SK-N-SH (cell line): Measurements from ENCODE around the gene LMF1.

ENCODE experiments used
- FOXJ3 ChIP-seq: sonication (generic); formaldehyde crosslinking; IDR thresholded peaks from 2 replicates; pipeline ENCODE4 v1.5.1; 2020; ENCODE audit warnings: mild to moderate bottlenecking, missing genetic modification reagents
- JUND ChIP-seq: IDR thresholded peaks from 2 replicates; pipeline ENCODE4 v1.4.0; 2012
- NFIC ChIP-seq: IDR thresholded peaks from 2 replicates; pipeline ENCODE4 v1.4.0; 2012; ENCODE audit warnings: borderline replicate concordance
- RAD21 ChIP-seq: IDR thresholded peaks from 2 replicates; pipeline ENCODE4 v1.6.1; 2012; ENCODE audit warnings: mild to moderate bottlenecking, low read length
- SMC3 ChIP-seq: IDR thresholded peaks from 2 replicates; pipeline ENCODE4 v1.6.1; 2012; ENCODE audit warnings: low read depth, low read length, improper control_type of control experiment
- TEAD4 ChIP-seq: IDR thresholded peaks from 2 replicates; pipeline ENCODE4 v1.4.0; 2012; ENCODE audit warnings: mild to moderate bottlenecking, borderline replicate concordance; ENCODE audit not compliant: insufficient read depth
- TF ChIP-seq, protein P1 (sequence below): fragments of 200-600 bp; sonication (generic); IDR thresholded peaks from 2 replicates; pipeline ENCODE4 v1.6.1; 2017; ENCODE audit warnings: antibody characterized with exemption, mild to moderate bottlenecking, moderate library complexity
- TF ChIP-seq, protein P2 (sequence below): IDR thresholded peaks from 2 replicates; pipeline ENCODE4 v1.4.0; 2012; ENCODE audit warnings: low read depth
- TF ChIP-seq, protein P3 (sequence below): IDR thresholded peaks from 2 replicates; pipeline ENCODE4 v1.4.0; 2012; ENCODE audit warnings: low read depth, borderline replicate concordance

DNA sequence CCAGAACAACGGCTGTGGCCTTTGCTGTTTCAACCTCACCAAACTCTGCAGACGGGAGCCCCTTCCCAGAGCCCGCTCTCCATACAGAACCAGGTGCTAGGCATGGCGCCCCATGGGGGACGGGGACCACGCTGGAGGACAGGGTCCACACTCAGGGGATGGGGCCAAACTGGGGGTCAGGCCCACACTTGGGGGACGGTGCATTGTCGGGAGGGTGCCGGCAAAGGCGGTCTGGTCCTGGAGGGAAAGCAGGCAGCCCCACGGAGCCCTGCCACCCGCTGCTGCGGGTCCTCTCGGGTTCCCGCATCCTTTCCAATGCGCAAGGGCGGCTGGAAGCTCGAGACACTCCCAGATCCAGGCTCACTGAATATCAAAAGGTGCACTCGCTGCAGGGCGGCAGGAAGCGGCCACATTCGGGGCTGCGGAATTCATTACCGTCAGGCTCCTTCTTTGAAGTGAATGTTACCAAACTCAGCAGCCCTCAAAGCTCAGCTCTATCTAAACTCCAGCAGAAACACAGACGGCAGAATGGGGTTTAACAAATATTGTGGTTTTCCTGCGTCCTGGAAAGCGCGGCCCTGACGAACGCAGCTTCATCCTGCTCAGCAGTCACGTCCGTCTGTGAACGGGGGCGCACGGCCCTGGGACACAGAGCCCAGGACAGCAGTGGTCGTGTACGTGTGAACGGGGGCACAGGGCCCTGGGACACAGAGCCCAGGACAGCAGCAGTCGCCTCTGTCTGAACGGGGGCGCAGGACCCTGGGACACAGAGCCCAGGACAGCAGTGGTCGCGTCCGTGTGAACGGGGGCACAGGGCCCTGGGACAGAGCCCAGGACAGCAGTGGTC lies 41.3 kb downstream of the LMF1 start:
- TF ChIP-seq NFIC, result no peak
- no peak for TF ChIP-seq RAD21
- no peak for TF ChIP-seq TEAD4
- TF ChIP-seq, protein P1, sequence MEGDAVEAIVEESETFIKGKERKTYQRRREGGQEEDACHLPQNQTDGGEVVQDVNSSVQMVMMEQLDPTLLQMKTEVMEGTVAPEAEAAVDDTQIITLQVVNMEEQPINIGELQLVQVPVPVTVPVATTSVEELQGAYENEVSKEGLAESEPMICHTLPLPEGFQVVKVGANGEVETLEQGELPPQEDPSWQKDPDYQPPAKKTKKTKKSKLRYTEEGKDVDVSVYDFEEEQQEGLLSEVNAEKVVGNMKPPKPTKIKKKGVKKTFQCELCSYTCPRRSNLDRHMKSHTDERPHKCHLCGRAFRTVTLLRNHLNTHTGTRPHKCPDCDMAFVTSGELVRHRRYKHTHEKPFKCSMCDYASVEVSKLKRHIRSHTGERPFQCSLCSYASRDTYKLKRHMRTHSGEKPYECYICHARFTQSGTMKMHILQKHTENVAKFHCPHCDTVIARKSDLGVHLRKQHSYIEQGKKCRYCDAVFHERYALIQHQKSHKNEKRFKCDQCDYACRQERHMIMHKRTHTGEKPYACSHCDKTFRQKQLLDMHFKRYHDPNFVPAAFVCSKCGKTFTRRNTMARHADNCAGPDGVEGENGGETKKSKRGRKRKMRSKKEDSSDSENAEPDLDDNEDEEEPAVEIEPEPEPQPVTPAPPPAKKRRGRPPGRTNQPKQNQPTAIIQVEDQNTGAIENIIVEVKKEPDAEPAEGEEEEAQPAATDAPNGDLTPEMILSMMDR, result no peak
- TF ChIP-seq, protein P2, sequence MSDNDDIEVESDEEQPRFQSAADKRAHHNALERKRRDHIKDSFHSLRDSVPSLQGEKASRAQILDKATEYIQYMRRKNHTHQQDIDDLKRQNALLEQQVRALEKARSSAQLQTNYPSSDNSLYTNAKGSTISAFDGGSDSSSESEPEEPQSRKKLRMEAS, result no peak
- TF ChIP-seq SMC3, result no peak
- no peak for TF ChIP-seq JUND
- TF ChIP-seq, protein P3, sequence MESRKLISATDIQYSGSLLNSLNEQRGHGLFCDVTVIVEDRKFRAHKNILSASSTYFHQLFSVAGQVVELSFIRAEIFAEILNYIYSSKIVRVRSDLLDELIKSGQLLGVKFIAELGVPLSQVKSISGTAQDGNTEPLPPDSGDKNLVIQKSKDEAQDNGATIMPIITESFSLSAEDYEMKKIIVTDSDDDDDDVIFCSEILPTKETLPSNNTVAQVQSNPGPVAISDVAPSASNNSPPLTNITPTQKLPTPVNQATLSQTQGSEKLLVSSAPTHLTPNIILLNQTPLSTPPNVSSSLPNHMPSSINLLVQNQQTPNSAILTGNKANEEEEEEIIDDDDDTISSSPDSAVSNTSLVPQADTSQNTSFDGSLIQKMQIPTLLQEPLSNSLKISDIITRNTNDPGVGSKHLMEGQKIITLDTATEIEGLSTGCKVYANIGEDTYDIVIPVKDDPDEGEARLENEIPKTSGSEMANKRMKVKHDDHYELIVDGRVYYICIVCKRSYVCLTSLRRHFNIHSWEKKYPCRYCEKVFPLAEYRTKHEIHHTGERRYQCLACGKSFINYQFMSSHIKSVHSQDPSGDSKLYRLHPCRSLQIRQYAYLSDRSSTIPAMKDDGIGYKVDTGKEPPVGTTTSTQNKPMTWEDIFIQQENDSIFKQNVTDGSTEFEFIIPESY, result no peak
- TF ChIP-seq FOXJ3 (CRISPR knock-in tag), result no peak
